Mesodermal cell (in vitro differentiated cells): Measurements from ENCODE around the gene SEC14L2.

ENCODE experiments used
- H3K27ac ChIP-seq: 2 replicates; pipeline ENCODE4 v1.7.0; 2013; ENCODE audit warnings: mild to moderate bottlenecking, low read depth, low read length, moderate library complexity; ENCODE audit not compliant: severe bottlenecking
- H3K36me3 ChIP-seq: 2 replicates; pipeline ENCODE4 v1.7.1; 2013; ENCODE audit warnings: mild to moderate bottlenecking, low read length, moderate library complexity; ENCODE audit not compliant: control insufficient read depth, insufficient read depth
- H3K4me1 ChIP-seq: one replicate; pipeline ENCODE4 v1.7.1; 2013; ENCODE audit warnings: mild to moderate bottlenecking, low read length; ENCODE audit not compliant: insufficient read depth, control insufficient read depth, poor library complexity, severe bottlenecking
- H3K4me3 ChIP-seq: 2 replicates; pipeline ENCODE4 v1.7.0; 2013; ENCODE audit warnings: low read length, control low read depth, mild to moderate bottlenecking; ENCODE audit not compliant: insufficient read depth, poor library complexity, severe bottlenecking; ENCODE audit errors: extremely low read depth
- H3K9me3 ChIP-seq: 2 replicates; pipeline ENCODE4 v1.7.1; 2013; ENCODE audit warnings: mild to moderate bottlenecking, low read length, moderate library complexity; ENCODE audit not compliant: control insufficient read depth
- WGBS, 2 experiments: methylation state at CpG; one replicate each; pipeline ENCODE4 v1.1.5; 2013; ENCODE audit warnings: missing lambda C conversion rate in 2 of 2; ENCODE audit not compliant: insufficient coverage in 2 of 2; 5-methylcytosine and 5-hydroxymethylcytosine counted together

Gene SEC14L2

GRCh38 chr22:30422481-30423300 is 25.9 kb downstream of the SEC14L2 start:
- Histone ChIP-seq H3K4me1 (peaks cover 32% of the 10 kb centered on the region), H3K9me3 (no peaks in the 10 kb centered on the region), H3K27ac (peak overlapping the region; percentile 95), H3K36me3 (peaks cover 29% of the 10 kb centered on the region), H3K4me3 (peak overlapping the region; percentile 61)
- 29 to 35% methylated on average over 13 to 15 of the region's 18 CpGs for WGBS, 2 experiments

GRCh38 chr22:30423301-30423958 is 26.6 kb downstream of the SEC14L2 start:
- Histone ChIP-seq H3K9me3 (no peaks in the 10 kb centered on the region), H3K4me3 (peak overlapping the region; percentile 61), H3K36me3 (peaks cover 26% of the 10 kb centered on the region), H3K27ac (peak overlapping the region; percentile 95), H3K4me1 (peaks cover 32% of the 10 kb centered on the region)
- WGBS, 2 experiments = 0 to 1% methylated on average over 26 to 41 of the region's 45 CpGs

GRCh38 chr22:30423959-30424533 is 27.2 kb downstream of the SEC14L2 start:
- Histone ChIP-seq H3K27ac (peak overlapping the region; percentile 95), H3K36me3 (peaks cover 23% of the 10 kb centered on the region), H3K9me3 (no peaks in the 10 kb centered on the region), H3K4me3 (peak overlapping the region; percentile 61), H3K4me1 (peaks cover 32% of the 10 kb centered on the region)
- 0 to 2% methylated on average over 18 to 19 of the region's 31 CpGs for WGBS, 2 experiments

GRCh38 chr22:30424534-30425326 is 27.9 kb downstream of the SEC14L2 start:
- H3K27ac ChIP-seq = peak overlapping the region; percentile 81
- WGBS, 2 experiments = 67 to 77% methylated on average over 15 of the region's 20 CpGs
- H3K9me3 ChIP-seq = no peaks in the 10 kb centered on the region
- peaks cover 16% of the 10 kb centered on the region for H3K36me3 ChIP-seq
- H3K4me3 ChIP-seq = peak overlapping the region; percentile 69
- peaks cover 32% of the 10 kb centered on the region for H3K4me1 ChIP-seq

- WGBS, 2 experiments = 27 to 29% methylated on average over 3 to 9 of the region's 9 CpGs
- peak overlapping the region; percentile 48 for H3K27ac ChIP-seq
- H3K36me3 ChIP-seq = peaks cover 16% of the 10 kb centered on the region
Observed at GRCh38 chr22:30425327-30425615, 28.5 kb downstream of the SEC14L2 start.

GRCh38 chr22:30425616-30426387 is 29.0 kb downstream of the SEC14L2 start, which contains the start of gene MTFP1:
TSS of gene MTFP1 (plus strand) at chr22:30425768. CDS start at chr22:30425880, 112 bp downstream.
- Histone ChIP-seq H3K4me1 (peaks cover 24% of the 10 kb centered on the region), H3K27ac (peak within 1 kb of the TSS; percentile 81), H3K9me3 (no peaks in the 10 kb centered on the region), H3K36me3 (peaks cover 16% of the 10 kb centered on the region), H3K4me3 (peak within 1 kb of the TSS; percentile 69)
- WGBS, 2 experiments = 1% methylated on average over 53 to 56 of the region's 61 CpGs

More at GRCh38 chr22:30425327-30425615, 28.5 kb downstream of the SEC14L2 start:
- Histone ChIP-seq H3K4me3 (peak overlapping the region; percentile 69), H3K9me3 (no peaks in the 10 kb centered on the region), H3K4me1 (peaks cover 29% of the 10 kb centered on the region)

GRCh38 chr22:30426388-30427353 is 29.9 kb downstream of the SEC14L2 start:
- Histone ChIP-seq H3K36me3 (peaks cover 16% of the 10 kb centered on the region), H3K27ac (peak overlapping the region; percentile 48), H3K4me1 (peaks cover 15% of the 10 kb centered on the region), H3K9me3 (no peaks in the 10 kb centered on the region), H3K4me3 (peak overlapping the region; percentile 69)
- WGBS, 2 experiments = 58 to 60% methylated on average over 25 to 27 of the region's 29 CpGs

- WGBS, 2 experiments = 80 to 100% methylated on average over 1 of the region's 1 CpG
- no peaks in the 10 kb centered on the region for H3K9me3 ChIP-seq
- H3K4me3 ChIP-seq = no peak overlapping the region
- peaks cover 16% of the 10 kb centered on the region for H3K36me3 ChIP-seq
- H3K27ac ChIP-seq = no peak overlapping the region
- H3K4me1 ChIP-seq = peaks cover 4% of the 10 kb centered on the region
Observed at GRCh38 chr22:30427871-30428270, 31.1 kb downstream of the SEC14L2 start.

GRCh38 chr22:30429887-30430286 is 33.1 kb downstream of the SEC14L2 start:
- 44 to 59% methylated on average over 3 to 4 of the region's 4 CpGs for WGBS, 2 experiments
- Histone ChIP-seq H3K4me1 (peaks cover under 1% of the 10 kb centered on the region), H3K36me3 (peaks cover 16% of the 10 kb centered on the region), H3K27ac (no peak overlapping the region), H3K9me3 (no peaks in the 10 kb centered on the region), H3K4me3 (no peak overlapping the region)
